ENCODE measurements around the gene C11orf24. TPM values are rescaled to one million over a fixed set of nuclear protein-coding genes. Genes with fewer than 3 reads are reported as not detected.
A peak's percentile ranks its signal among the peaks of the same experiment; 100 is the strongest.

C11orf24 gene
- total and polyA plus RNA-seq, 10 of the 15 experiments (the other 5 are each of a cell fraction or from before 2014, with no cell fraction given): 4.3 to 104 (median 41.4) TPM

- TF ChIP-seq, protein P1, sequence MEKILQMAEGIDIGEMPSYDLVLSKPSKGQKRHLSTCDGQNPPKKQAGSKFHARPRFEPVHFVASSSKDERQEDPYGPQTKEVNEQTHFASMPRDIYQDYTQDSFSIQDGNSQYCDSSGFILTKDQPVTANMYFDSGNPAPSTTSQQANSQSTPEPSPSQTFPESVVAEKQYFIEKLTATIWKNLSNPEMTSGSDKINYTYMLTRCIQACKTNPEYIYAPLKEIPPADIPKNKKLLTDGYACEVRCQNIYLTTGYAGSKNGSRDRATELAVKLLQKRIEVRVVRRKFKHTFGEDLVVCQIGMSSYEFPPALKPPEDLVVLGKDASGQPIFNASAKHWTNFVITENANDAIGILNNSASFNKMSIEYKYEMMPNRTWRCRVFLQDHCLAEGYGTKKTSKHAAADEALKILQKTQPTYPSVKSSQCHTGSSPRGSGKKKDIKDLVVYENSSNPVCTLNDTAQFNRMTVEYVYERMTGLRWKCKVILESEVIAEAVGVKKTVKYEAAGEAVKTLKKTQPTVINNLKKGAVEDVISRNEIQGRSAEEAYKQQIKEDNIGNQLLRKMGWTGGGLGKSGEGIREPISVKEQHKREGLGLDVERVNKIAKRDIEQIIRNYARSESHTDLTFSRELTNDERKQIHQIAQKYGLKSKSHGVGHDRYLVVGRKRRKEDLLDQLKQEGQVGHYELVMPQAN (conservative IDR thresholded peaks at IDR 0.05): no peak
- TF ChIP-seq MTA3 (IDR thresholded peaks at IDR 0.05; ENCODE audit: borderline replicate concordance, low read length) (no peak), RELA (IDR thresholded peaks at IDR 0.05; ENCODE audit: borderline replicate concordance, partially characterized antibody) (no peak)
- TF ChIP-seq, protein P2, sequence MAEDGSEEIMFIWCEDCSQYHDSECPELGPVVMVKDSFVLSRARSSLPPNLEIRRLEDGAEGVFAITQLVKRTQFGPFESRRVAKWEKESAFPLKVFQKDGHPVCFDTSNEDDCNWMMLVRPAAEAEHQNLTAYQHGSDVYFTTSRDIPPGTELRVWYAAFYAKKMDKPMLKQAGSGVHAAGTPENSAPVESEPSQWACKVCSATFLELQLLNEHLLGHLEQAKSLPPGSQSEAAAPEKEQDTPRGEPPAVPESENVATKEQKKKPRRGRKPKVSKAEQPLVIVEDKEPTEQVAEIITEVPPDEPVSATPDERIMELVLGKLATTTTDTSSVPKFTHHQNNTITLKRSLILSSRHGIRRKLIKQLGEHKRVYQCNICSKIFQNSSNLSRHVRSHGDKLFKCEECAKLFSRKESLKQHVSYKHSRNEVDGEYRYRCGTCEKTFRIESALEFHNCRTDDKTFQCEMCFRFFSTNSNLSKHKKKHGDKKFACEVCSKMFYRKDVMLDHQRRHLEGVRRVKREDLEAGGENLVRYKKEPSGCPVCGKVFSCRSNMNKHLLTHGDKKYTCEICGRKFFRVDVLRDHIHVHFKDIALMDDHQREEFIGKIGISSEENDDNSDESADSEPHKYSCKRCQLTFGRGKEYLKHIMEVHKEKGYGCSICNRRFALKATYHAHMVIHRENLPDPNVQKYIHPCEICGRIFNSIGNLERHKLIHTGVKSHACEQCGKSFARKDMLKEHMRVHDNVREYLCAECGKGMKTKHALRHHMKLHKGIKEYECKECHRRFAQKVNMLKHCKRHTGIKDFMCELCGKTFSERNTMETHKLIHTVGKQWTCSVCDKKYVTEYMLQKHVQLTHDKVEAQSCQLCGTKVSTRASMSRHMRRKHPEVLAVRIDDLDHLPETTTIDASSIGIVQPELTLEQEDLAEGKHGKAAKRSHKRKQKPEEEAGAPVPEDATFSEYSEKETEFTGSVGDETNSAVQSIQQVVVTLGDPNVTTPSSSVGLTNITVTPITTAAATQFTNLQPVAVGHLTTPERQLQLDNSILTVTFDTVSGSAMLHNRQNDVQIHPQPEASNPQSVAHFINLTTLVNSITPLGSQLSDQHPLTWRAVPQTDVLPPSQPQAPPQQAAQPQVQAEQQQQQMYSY (CRISPR knock-in tag; IDR thresholded peaks at IDR 0.05): no peak
These were observed 23.5 kb upstream of the C11orf24 start (continued) for GRCh38 chr11:68295271-68295670.

DNA sequence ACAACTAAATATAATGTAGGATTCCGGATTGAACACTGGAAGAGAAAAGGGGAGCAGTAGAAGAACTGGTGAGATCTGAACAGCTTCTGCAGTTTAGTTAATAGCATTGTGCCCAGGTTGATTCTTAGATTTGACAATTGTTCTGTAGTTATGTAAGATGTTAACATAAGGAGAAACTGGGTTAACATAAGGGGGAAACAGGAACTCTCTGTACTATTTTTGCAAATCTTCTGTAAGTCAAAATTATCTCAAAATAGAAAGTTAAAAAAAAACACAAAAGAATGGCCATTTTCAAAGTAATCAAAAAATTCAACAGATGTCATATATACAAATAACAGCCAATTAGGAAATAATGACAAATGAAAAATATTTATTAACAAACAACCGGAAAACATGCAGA, 21.9 kb upstream of the C11orf24 start:
- Histone ChIP-seq H3K9ac (ENCODE audit: control insufficient read depth, insufficient read depth, low read length) (0 out of 2 replicates have a peak overlapping the region, but pooled peaks have one; percentile 30), H2AFZ (ENCODE audit: control insufficient read depth, low read depth, low read length) (peak overlapping the region; percentile 61), H3K79me2 (ENCODE audit: control insufficient read depth, insufficient read depth, low read length) (no peaks in the 10 kb centered on the region), H3K27me3 (replicated peaks in 1 of 2; ENCODE audit: control insufficient read depth in 2 of 2, insufficient read depth in 2 of 2, low read length in 1 of 2) (no peaks in the 10 kb centered on the region), H3K27ac (ENCODE audit: control insufficient read depth, insufficient read depth) (peak overlapping the region; percentile 48; the same call in 1 of the 2 replicates), H3K4me1 (ENCODE audit: control insufficient read depth, insufficient read depth, low read length) (peaks cover 9% of the 10 kb centered on the region), H3K9me3 (replicated peaks; ENCODE audit: control insufficient read depth, insufficient read depth, low read length) (peaks cover 6% of the 10 kb centered on the region; the same call in 2 of the 3 replicates), H3K4me2 (ENCODE audit: control insufficient read depth, insufficient read depth) (peak overlapping the region; percentile 87), H3K36me3 (ENCODE audit: control insufficient read depth in 2 of 2, insufficient read depth in 2 of 2, low read length in 1 of 2) (no peaks in the 10 kb centered on the region), H4K20me1 (ENCODE audit: control insufficient read depth, insufficient read depth) (no peaks in the 10 kb centered on the region), H3K4me3 (peak overlapping the region; percentile 5)
- DNase-seq (ENCODE audit: low read depth, low spot score): no peak
- ATAC-seq: no peak
- in situ Hi-C loops (cut with MboI) (no loop called here), intact Hi-C loops (cut with micrococcal nuclease; ENCODE audit: unreplicated experiment) (no loop called here)
- no TSS peak for BruUV-seq (replicated peaks)
- ChIA-PET POLR2A (interaction anchor here (0.8 kb wide), 1 partner anchor 36 kb away, joined by 3 read pairs; no protein-coding TSS in a partner anchor), RAD21 (ENCODE audit: unreplicated experiment) (interaction anchor here (1.0 to 9.7 kb wide), 3 partner anchors 11 to 35 kb away, joined by 3 to 186 read pairs (median 3); no protein-coding TSS in a partner anchor), CTCF (interaction anchor here (0.8 to 12.0 kb wide), 3 partner anchors 24 to 84 kb away, joined by 3 to 365 read pairs (median 11); no protein-coding TSS in a partner anchor), SMC1A (ENCODE audit: uncharacterized antibody, unreplicated experiment) (interaction anchor here (0.6 to 2.9 kb wide), 3 partner anchors 34 to 337 kb away, joined by 3 to 14 read pairs (median 3); no protein-coding TSS in a partner anchor)
- WGBS (ENCODE audit: insufficient coverage, insufficient replicate concordance, low lambda C conversion rate, missing lambda C conversion rate): 53% methylated on average over 2 of the region's 2 CpGs
- peak; percentile 68; the same call in 1 of the 2 replicates for TF ChIP-seq MEF2A (IDR thresholded peaks at IDR 0.05; ENCODE audit: insufficient read depth, low read depth, low read length)
- no peak for TF ChIP-seq STAT3 (IDR thresholded peaks at IDR 0.05; ENCODE audit: low read depth, low read length)
- TF ChIP-seq POLR2AphosphoS5 (IDR thresholded peaks at IDR 0.05; ENCODE audit: low read length): no peak
- no peak for FAIRE-seq
